Pancreas (tissue), 10 donors: ENCODE measurements around the gene ABO. TPM values are rescaled to one million over a fixed set of nuclear protein-coding genes. Genes with fewer than 3 reads are reported as not detected.
"Not testable (repeated sequence)": the region's sequence is repeated elsewhere in the genome, so short reads cannot be mapped to it uniquely, and the experiment has no call there.

ENCODE experiments used
- ATAC-seq, 4 donors: fragments of 200-7000 bp; cut with Tn5 transposase; one replicate each; pipeline versions ENCODE4 v1.8.0 to v1.9.1; 2020; ENCODE audit warnings: mild to moderate bottlenecking in 4 of 4, moderate library complexity in 4 of 4
- DNase-seq, 6 donors: peaks; one replicate each; pipeline ENCODE4 v3.0.0-alpha.2; 2020
- FAIRE-seq: peaks from 2 replicates; lab custom pipeline; 2012; peaks lifted over from hg19 to GRCh38; lab: Jason Lieb, UNC
- H3K27ac ChIP-seq, 4 donors: fragments of 200-600 bp; sonication (generic); 1 replicate in 3 of 4; 2 replicates in 1 of 4; pipeline versions ENCODE4 v1.5.0 to v1.8.0; 2020
- H3K27me3 ChIP-seq, 4 donors: fragments of 200-600 bp; one replicate each; pipeline ENCODE4 v1.8.0; 2021
- H3K36me3 ChIP-seq, 3 donors: fragments of 200-600 bp; sonication (generic) in 1 of 3; one replicate each; pipeline versions ENCODE4 v1.5.0 to v1.8.0; 2020 to 2021
- H3K4me1 ChIP-seq, 3 donors: fragments of 200-600 bp; one replicate each; pipeline ENCODE4 v1.8.0; 2021
- H3K4me3 ChIP-seq, 4 donors: fragments of 200-600 bp; sonication (generic) in 2 of 4; one replicate each; pipeline versions ENCODE4 v1.5.0 to v1.8.0; 2020 to 2021
- H3K9me3 ChIP-seq, 4 donors: fragments of 200-600 bp; one replicate each; pipeline ENCODE4 v1.8.0; 2021
- CTCF ChIP-seq, 4 donors: fragments of 200-600 bp; sonication (generic) in 3 of 4; IDR thresholded peaks; one replicate each; pipeline versions ENCODE4 v1.5.0 to v1.8.0; 2021; ENCODE audit warnings: antibody characterized with exemption in 4 of 4
- WGBS, 2 donors: extraction: QIAGEN DNeasy Blood & Tissue Kit; methylation state at CpG; one replicate each; pipeline ENCODE4 v1.1.7; 2013; 5-methylcytosine and 5-hydroxymethylcytosine counted together
- intact Hi-C, 3 donors: fragments of 100-400 bp; cut with DNase I; formaldehyde crosslinking; loops; one replicate each; pipeline versions ENCODE4 v1.11.1 to v1.14.2; 2022
- polyA plus RNA-seq, 2 donors: library from polyadenylated mRNA; stranded (reverse); fragments of 200-250 nt; gene quantifications; one replicate each; pipeline ENCODE4 v1.2.3, GENCODE V29; 2013
- total RNA-seq, 6 donors: library from RNA; stranded (reverse); fragmentation: NEBNext Ultra II Directional in 4 of 6; extraction: Animal tissue kit (Norgen Biotek cat#: 25700) in 4 of 6; gene quantifications; one replicate each; pipeline versions ENCODE4 v1.2.1 to v1.2.4, GENCODE V29; 2021 to 2023
- donor health status: healthy with polysubstance abuse.
- donor health status: DM: no; HTN: no; CAD: no; lungs with moderate emphysema.
- donor health status: DM: no; HTN: no; CAD: no.
- donor health status: control.
- donor health status: control.
- donor health status: Bipolar disorder and iron deficiency.
- donor health status: DM: yes; HTN: yes; CAD: no.
- donor health status: DM: no; HTN: no; CAD: no.
- donor health status: DM: no; HTN: no; CAD: no.
- donor health status: DM: yes; HTN: yes; CAD: no.

ABO gene
- total and polyA plus RNA-seq, 8 donors, result 2.1 to 10.2 (median 5.4) TPM

DNA sequence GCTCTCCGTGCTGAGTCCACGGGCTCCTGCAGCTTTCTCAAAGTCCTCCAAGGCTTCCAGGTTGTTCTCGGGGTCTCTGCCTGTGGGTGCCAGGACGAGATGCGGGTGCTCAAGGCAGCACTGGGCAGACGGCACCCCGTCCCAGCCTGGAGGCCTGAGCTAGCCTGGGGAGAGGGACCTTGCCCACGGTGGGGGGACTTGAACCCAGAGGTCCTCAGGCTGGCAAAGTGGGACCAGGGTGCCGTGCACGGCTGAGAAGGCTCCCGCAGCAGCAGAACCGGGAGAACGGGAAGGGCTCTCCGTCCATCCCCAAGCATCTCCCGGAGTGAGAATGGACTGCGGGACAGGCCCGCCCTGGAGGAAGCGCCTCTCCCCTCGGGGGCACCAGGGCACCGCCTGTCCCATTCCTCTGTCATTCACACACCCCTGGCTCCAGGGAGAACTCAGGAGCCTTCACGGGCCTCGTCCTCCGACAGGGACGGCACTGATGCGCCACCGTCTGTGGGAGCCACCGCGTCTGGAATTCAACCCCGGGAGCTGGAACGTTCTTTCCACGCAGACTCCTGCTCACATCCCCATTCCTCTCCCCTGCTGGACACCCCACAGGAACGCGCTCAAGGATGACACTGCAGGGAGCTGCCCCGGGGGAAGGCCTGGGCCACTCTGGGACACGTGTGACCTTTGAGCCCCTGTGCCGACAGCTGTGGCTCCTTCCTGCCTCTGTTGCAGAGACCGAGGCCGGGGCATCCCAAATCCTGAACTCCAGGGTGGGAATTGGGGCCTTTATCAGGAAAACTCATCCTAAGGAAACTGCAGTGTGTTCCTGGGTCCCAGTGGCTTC lies 49.6 kb downstream of the ABO start:
- WGBS, 2 donors, result 57 to 64% methylated on average over 38 of the region's 38 CpGs
- Histone ChIP-seq H3K27ac (no peak overlapping the region), H3K4me1 (no peaks in the 10 kb centered on the region), H3K4me3 (no peak overlapping the region), H3K27me3 (no peaks in the 10 kb centered on the region), H3K9me3 (no peaks in the 10 kb centered on the region), H3K36me3 (no peaks in the 10 kb centered on the region)
- intact Hi-C loops, result no loop called here
- no peak for TF ChIP-seq CTCF (IDR thresholded peaks at IDR 0.05)
- no peak for FAIRE-seq
- peak in 1 of 6 donors; percentile 62 for DNase-seq
- no peak for ATAC-seq

GRCh38 chr9:133224762-133225161 lies 50.2 kb downstream of the ABO start:
- no peak for FAIRE-seq
- WGBS, 2 donors, result 75 to 83% methylated on average over 12 of the region's 12 CpGs

DNA sequence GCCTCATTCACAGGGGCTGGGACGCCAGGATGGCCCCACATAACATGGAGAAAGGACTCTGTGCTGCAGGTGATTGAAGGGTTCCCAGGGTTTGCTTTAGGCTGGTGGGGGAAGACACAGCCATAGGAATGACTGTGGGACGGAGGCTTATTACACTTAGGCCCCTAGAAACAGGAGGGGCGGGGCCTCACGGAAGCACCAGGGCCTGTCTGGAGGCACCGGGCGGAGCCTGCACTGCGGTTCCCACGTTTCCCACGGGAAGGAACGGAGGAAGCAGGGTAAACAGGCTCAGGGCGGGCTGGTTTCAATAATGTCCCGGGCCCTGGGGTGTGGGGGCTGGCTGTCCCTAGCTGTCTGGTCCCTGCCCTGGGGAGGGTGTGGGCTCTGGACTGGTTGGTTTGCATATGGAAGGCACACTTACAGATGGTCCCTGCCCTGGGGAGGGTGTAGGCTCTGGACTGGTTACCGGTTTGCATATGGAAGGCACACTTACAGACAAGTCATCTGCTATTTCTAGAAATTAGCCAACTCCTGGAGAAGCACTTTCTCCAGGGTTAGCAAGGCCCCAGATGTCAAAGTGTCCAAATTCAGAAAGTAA lies 51.7 kb downstream of the ABO start:
- intact Hi-C loops, ATAC-seq, H3K9me3 ChIP-seq, H3K27ac ChIP-seq, DNase-seq, FAIRE-seq, H3K36me3 ChIP-seq, H3K4me3 ChIP-seq, H3K27me3 ChIP-seq, H3K4me1 ChIP-seq: not testable (repeated sequence)
- 39 to 44% methylated on average over 12 to 13 of the region's 13 CpGs for WGBS, 2 donors

More at GRCh38 chr9:133224762-133225161, 50.2 kb downstream of the ABO start:
- Histone ChIP-seq H3K9me3 (no peaks in the 10 kb centered on the region), H3K4me3 (no peak overlapping the region), H3K27me3 (no peaks in the 10 kb centered on the region), H3K36me3 (no peaks in the 10 kb centered on the region), H3K4me1 (no peaks in the 10 kb centered on the region), H3K27ac (no peak overlapping the region)
- DNase-seq (no peak), ATAC-seq (no peak)
- no peak for TF ChIP-seq CTCF (IDR thresholded peaks at IDR 0.05)
- intact Hi-C loops, result no loop called here

DNA sequence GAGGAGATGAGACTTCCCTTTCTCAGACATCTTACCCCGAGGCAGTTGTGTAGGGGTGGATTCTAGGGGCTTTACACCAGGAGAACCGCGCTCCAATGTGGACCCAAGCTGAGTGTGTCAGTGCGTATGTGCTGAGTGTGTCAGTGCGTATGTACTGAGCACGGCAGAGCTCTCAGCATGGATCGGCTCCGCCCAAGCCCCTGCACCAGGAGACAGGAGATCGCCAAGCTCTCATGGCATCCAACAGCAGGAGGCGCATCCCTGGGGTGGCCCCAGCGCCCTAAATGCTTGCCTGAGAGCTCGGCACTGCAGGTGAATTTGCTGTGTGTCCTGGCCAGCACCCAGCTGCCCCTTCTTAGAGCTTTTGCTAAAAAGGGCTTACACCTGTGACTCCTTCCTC lies 53.0 kb downstream of the ABO start:
- H3K36me3 ChIP-seq, H3K27ac ChIP-seq, H3K4me3 ChIP-seq, FAIRE-seq, H3K9me3 ChIP-seq, intact Hi-C loops, H3K4me1 ChIP-seq, ATAC-seq, H3K27me3 ChIP-seq: not testable (repeated sequence)
- DNase-seq, result peak in 1 of 6 donors; percentile 4
- 66 to 72% methylated on average over 9 to 12 of the region's 12 CpGs for WGBS, 2 donors

DNA sequence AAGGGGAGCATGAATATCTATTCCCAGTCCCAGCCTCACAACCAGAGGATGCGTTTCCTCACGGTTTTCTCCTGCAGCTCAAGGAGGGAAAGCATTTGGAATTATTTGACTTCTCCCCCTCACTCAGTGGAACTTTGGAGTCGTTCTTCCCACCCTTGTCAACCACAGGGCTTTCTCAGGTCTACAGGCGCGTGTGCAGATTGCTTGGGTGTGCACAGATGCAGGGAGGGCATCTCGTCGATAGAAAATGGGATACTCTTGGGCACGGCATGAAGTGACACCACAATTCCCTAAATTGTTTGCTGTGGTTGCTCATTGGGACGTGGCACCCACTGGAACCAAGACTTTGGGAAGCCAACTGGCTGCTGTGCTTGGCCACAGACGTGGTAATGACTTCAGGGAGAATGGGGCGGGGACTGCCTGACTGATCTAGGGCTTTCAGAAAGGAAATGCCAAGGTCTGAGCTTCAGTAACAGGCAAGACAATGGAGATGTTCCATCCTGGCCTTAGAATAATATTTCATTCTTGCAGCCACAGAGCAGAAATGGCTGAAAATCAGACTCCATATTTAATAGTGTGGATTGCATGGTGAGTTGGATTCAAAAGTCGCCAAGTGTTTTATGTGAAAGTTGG lies 53.7 kb downstream of the ABO start:
- ATAC-seq (no peak), FAIRE-seq (no peak), DNase-seq (no peak)
- H3K27me3 ChIP-seq, result no peaks in the 10 kb centered on the region
- 64 to 70% methylated on average over 12 of the region's 12 CpGs for WGBS, 2 donors
- no peaks in the 10 kb centered on the region for H3K4me1 ChIP-seq
- no peak overlapping the region for H3K4me3 ChIP-seq
- TF ChIP-seq CTCF (IDR thresholded peaks at IDR 0.05), result no peak
- no peak overlapping the region for H3K27ac ChIP-seq
- H3K36me3 ChIP-seq, result no peaks in the 10 kb centered on the region
- H3K9me3 ChIP-seq, result no peaks in the 10 kb centered on the region
- intact Hi-C loops, result no loop called here

- intact Hi-C loops, H3K4me3 ChIP-seq, H3K27ac ChIP-seq, ATAC-seq, H3K9me3 ChIP-seq, FAIRE-seq, H3K36me3 ChIP-seq, H3K27me3 ChIP-seq, H3K4me1 ChIP-seq, DNase-seq: not testable (repeated sequence)
- 52 to 68% methylated on average over 19 of the region's 19 CpGs for WGBS, 2 donors
These were observed 56.7 kb downstream of the ABO start for GRCh38 chr9:133218049-133218975.

- not testable (repeated sequence) for FAIRE-seq
These were observed 57.5 kb downstream of the ABO start for GRCh38 chr9:133217333-133217988.

GRCh38 chr9:133214276-133214675 lies 60.7 kb downstream of the ABO start:
- WGBS, 2 donors, result 26 to 37% methylated on average over 4 of the region's 4 CpGs
- FAIRE-seq, H3K27me3 ChIP-seq, H3K9me3 ChIP-seq, intact Hi-C loops, H3K27ac ChIP-seq, H3K4me3 ChIP-seq, DNase-seq, H3K36me3 ChIP-seq, H3K4me1 ChIP-seq, ATAC-seq: not testable (repeated sequence)

More at GRCh38 chr9:133217333-133217988, 57.5 kb downstream of the ABO start:
- peak in 1 of 6 donors; percentile 23 for DNase-seq
- H3K9me3 ChIP-seq, H3K27me3 ChIP-seq, ATAC-seq, H3K4me3 ChIP-seq, H3K4me1 ChIP-seq, intact Hi-C loops, H3K36me3 ChIP-seq, H3K27ac ChIP-seq: not testable (repeated sequence)
- whole genome bisulfite sequencing, 2 donors, result 53 to 55% methylated on average over 11 to 12 of the region's 12 CpGs
